Trophoblast cell (in vitro differentiated cells and primary cell): ENCODE measurements around the gene CYSLTR2.

Experiments
- DNase-seq, 2 donors: peaks; one replicate each; pipeline ENCODE4 v3.0.0-alpha.2; 2016
- H2AFZ ChIP-seq: 2 replicates; pipeline ENCODE4 v1.6.1; 2013; ENCODE audit warnings: low read length, moderate library complexity, mild to moderate bottlenecking; ENCODE audit not compliant: insufficient read depth, poor library complexity
- H2AK5ac ChIP-seq: 2 replicates; pipeline ENCODE4 v1.6.1; 2013; ENCODE audit warnings: mild to moderate bottlenecking, low read length
- H2BK120ac ChIP-seq: 2 replicates; pipeline ENCODE4 v1.6.1; 2013; ENCODE audit warnings: low read length, mild to moderate bottlenecking, moderate library complexity; ENCODE audit not compliant: insufficient read depth, poor library complexity
- H2BK12ac ChIP-seq: 2 replicates; pipeline ENCODE4 v1.6.1; 2013; ENCODE audit warnings: mild to moderate bottlenecking, low read length, moderate library complexity
- H2BK5ac ChIP-seq: 2 replicates; pipeline ENCODE4 v1.6.1; 2013; ENCODE audit warnings: low read length, low read depth, moderate library complexity, mild to moderate bottlenecking; ENCODE audit not compliant: poor library complexity
- H3K14ac ChIP-seq: 2 replicates; pipeline ENCODE4 v1.6.1; 2013; ENCODE audit warnings: mild to moderate bottlenecking, low read length
- H3K18ac ChIP-seq: 2 replicates; pipeline ENCODE4 v1.6.1; 2013; ENCODE audit warnings: mild to moderate bottlenecking, low read length
- H3K23ac ChIP-seq: 2 replicates; pipeline ENCODE4 v1.6.1; 2013; ENCODE audit warnings: low read length
- H3K27ac ChIP-seq: 2 replicates; pipeline ENCODE4 v1.5.1; 2013; ENCODE audit warnings: low read depth, mild to moderate bottlenecking, inconsistent platforms, low read length, moderate library complexity
- H3K27me3 ChIP-seq: 2 replicates; pipeline ENCODE4 v1.6.1; 2013; ENCODE audit warnings: inconsistent platforms, mild to moderate bottlenecking, low read length, moderate library complexity; ENCODE audit not compliant: insufficient read depth
- H3K36me3 ChIP-seq, 2 experiments: 1 replicate in 1 of 2; 2 replicates in 1 of 2; pipeline ENCODE4 v1.6.1; 2013; ENCODE audit warnings: low read length in 2 of 2, mild to moderate bottlenecking in 2 of 2, moderate library complexity in 1 of 2; ENCODE audit not compliant: insufficient read depth in 2 of 2, control insufficient read depth in 1 of 2
- H3K4ac ChIP-seq: 2 replicates; pipeline ENCODE4 v1.6.1; 2013; ENCODE audit warnings: low read depth, mild to moderate bottlenecking, low read length, moderate library complexity
- H3K4me1 ChIP-seq, 2 experiments: 1 replicate in 1 of 2; 2 replicates in 1 of 2; pipeline ENCODE4 v1.6.1; 2013; ENCODE audit warnings: low read length in 2 of 2, mild to moderate bottlenecking in 2 of 2, moderate library complexity in 1 of 2; ENCODE audit not compliant: insufficient read depth in 2 of 2, control insufficient read depth in 1 of 2
- H3K4me2 ChIP-seq: 2 replicates; pipeline ENCODE4 v1.6.1; 2013; ENCODE audit warnings: inconsistent platforms, mild to moderate bottlenecking, low read length, moderate library complexity
- H3K4me3 ChIP-seq: 2 replicates; pipeline ENCODE4 v1.5.1; 2013; ENCODE audit warnings: mild to moderate bottlenecking, low read depth, low read length, inconsistent platforms
- H3K79me1 ChIP-seq: one replicate; pipeline ENCODE4 v1.6.1; 2013; ENCODE audit warnings: low read length
- H3K79me2 ChIP-seq: 2 replicates; pipeline ENCODE4 v1.6.1; 2013; ENCODE audit warnings: low read length, mild to moderate bottlenecking; ENCODE audit not compliant: control insufficient read depth, insufficient read depth, poor library complexity
- H3K9ac ChIP-seq: 2 replicates; pipeline ENCODE4 v1.6.1; 2013; ENCODE audit warnings: mild to moderate bottlenecking, low read length
- H3K9me3 ChIP-seq: 2 replicates; pipeline ENCODE4 v1.6.1; 2013; ENCODE audit warnings: low read depth, mild to moderate bottlenecking, control low read depth, inconsistent platforms, low read length; ENCODE audit not compliant: insufficient read depth
- H4K12ac ChIP-seq: 2 replicates; pipeline ENCODE4 v1.6.1; 2013; ENCODE audit warnings: low read depth, mild to moderate bottlenecking, low read length, moderate library complexity
- H4K8ac ChIP-seq: 2 replicates; pipeline ENCODE4 v1.6.1; 2013; ENCODE audit warnings: low read depth, mild to moderate bottlenecking, low read length, moderate library complexity
- H4K91ac ChIP-seq: one replicate; pipeline ENCODE4 v1.6.1; 2013; ENCODE audit warnings: low read depth, mild to moderate bottlenecking, low read length, moderate library complexity
- WGBS: extraction: QIAGEN DNeasy Blood & Tissue Kit; methylation state at CpG from one replicate; pipeline ENCODE4 v1.1.7; 2013; ENCODE audit warnings: missing lambda C conversion rate; ENCODE audit not compliant: insufficient read length, insufficient coverage; ENCODE audit errors: extremely low coverage; 5-methylcytosine and 5-hydroxymethylcytosine counted together

CYSLTR2 gene

DNA sequence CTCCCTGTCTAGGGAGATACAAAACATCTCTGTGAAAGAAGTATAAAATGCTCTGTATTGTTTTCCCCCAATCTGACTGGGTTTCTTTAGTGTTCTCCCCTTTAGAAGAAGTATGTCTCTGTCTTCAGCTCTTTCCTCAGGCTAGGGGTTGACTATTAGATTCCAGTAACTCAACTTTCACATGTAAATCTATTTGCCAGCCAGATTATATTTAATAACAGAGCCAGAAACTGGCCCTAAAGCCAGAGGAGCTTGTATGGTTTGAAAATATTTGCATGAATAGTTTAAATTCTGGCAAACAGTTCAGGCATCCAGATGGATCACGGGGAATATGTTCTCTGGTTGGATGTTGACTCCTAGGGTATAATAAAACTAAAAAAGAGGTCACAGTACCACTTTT is 22.3 kb upstream of the CYSLTR2 start:
- Histone ChIP-seq H3K79me2 (no peaks in the 10 kb centered on the region), H3K27ac (no peak overlapping the region), H2AFZ (no peak overlapping the region), H3K36me3 (no peaks in the 10 kb centered on the region), H3K27me3 (no peaks in the 10 kb centered on the region), H3K4me1 (peaks cover 0 to 4% of the 10 kb centered on the region in 2 experiments), H3K4me3 (no peak overlapping the region), H3K9me3 (peaks cover 4% of the 10 kb centered on the region), H2BK120ac (no peak overlapping the region), H3K4me2 (no peak overlapping the region), H4K91ac (no peak overlapping the region), H3K9ac (no peak overlapping the region), H3K18ac (no peak overlapping the region), H3K23ac (no peak overlapping the region), H4K8ac (no peak overlapping the region), H4K12ac (no peak overlapping the region), H2BK5ac (no peak overlapping the region), H3K4ac (no peak overlapping the region), H3K79me1 (peaks cover 7% of the 10 kb centered on the region), H3K14ac (no peak overlapping the region), H2BK12ac (no peak overlapping the region), H2AK5ac (no peak overlapping the region)
- no peak for DNase-seq
- no CpG with 5 or more reads among the region's 1 CpG for WGBS

DNA sequence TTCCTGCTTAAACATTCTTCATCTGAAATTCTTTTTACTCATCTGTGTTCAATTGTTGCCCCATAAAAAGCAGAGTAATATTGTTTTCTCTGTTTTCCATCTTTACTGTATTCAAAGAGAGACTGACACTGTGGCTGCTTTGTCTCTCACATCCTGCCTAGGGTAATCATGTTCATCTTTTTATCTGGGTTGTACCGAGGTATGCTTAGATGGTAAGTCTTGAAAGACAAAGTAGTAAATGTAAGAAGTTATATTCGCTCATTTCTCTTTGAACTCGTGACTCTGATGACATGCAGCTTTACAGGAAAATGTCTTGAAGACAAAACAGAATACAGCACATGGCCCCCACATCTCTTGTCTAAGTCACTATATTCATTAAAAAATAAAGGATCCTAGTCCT is 20.0 kb upstream of the CYSLTR2 start:
- no CpG with 5 or more reads among the region's 3 CpGs for WGBS

DNA sequence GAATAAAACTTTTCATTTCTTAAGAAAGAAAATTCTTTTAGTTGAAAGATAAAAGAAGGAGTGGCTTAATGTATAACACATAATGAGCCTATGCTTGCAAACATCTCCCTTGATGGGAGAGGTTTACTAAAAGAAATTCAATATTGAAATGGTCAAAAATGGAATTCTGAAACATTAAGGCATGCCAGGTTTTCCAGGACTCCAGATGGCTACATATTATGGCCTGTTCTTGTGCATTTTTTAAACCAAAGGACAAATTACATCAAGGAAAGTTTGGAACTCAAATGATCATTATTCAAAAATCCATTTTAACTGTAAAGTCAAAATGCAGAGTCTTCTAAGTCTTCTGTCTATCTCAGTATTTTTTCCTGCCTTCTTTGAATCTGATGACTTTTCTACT is 19.1 kb upstream of the CYSLTR2 start:
- H4K8ac ChIP-seq: no peak overlapping the region
- H2BK5ac ChIP-seq: no peak overlapping the region
- no peak overlapping the region for H3K27ac ChIP-seq
- H3K18ac ChIP-seq: no peak overlapping the region
- H2BK12ac ChIP-seq: no peak overlapping the region
- H4K91ac ChIP-seq: no peak overlapping the region
- H3K79me2 ChIP-seq: no peaks in the 10 kb centered on the region
- H2AK5ac ChIP-seq: no peak overlapping the region
- peaks cover 2% of the 10 kb centered on the region for H3K9me3 ChIP-seq
- no peak overlapping the region for H3K14ac ChIP-seq
- H4K12ac ChIP-seq: no peak overlapping the region
- no peak overlapping the region for H3K4ac ChIP-seq
- no peak overlapping the region for H3K4me3 ChIP-seq
- H3K4me2 ChIP-seq: no peak overlapping the region
- no peak overlapping the region for H3K9ac ChIP-seq
- H2AFZ ChIP-seq: no peak overlapping the region
- H3K79me1 ChIP-seq: peaks cover 3% of the 10 kb centered on the region
- H3K36me3 ChIP-seq: no peaks in the 10 kb centered on the region
- H3K27me3 ChIP-seq: no peaks in the 10 kb centered on the region
- no peak overlapping the region for H3K23ac ChIP-seq
- peaks cover 0 to 2% of the 10 kb centered on the region in 2 experiments for H3K4me1 ChIP-seq
- no peak overlapping the region for H2BK120ac ChIP-seq
- DNase-seq: no peak

More for the DNA sequence above, 20.0 kb upstream of the CYSLTR2 start:
- no peak overlapping the region for H2BK120ac ChIP-seq
- no peak overlapping the region for H3K4me2 ChIP-seq
- no peak overlapping the region for H3K4me3 ChIP-seq
- no peak overlapping the region for H3K4ac ChIP-seq
- H2BK12ac ChIP-seq: no peak overlapping the region
- H2AK5ac ChIP-seq: no peak overlapping the region
- H3K79me1 ChIP-seq: peaks cover 3% of the 10 kb centered on the region
- peaks cover 2% of the 10 kb centered on the region for H3K9me3 ChIP-seq
- H2AFZ ChIP-seq: no peak overlapping the region
- H3K14ac ChIP-seq: no peak overlapping the region
- H4K8ac ChIP-seq: no peak overlapping the region
- H4K12ac ChIP-seq: no peak overlapping the region
- H2BK5ac ChIP-seq: no peak overlapping the region
- no peak overlapping the region for H3K18ac ChIP-seq
- no peak overlapping the region for H3K23ac ChIP-seq
- no peaks in the 10 kb centered on the region for H3K79me2 ChIP-seq
- no peak overlapping the region for H3K9ac ChIP-seq
- H3K27me3 ChIP-seq: no peaks in the 10 kb centered on the region
- H3K4me1 ChIP-seq: peaks cover 0 to 2% of the 10 kb centered on the region in 2 experiments
- DNase-seq: no peak
- H3K27ac ChIP-seq: no peak overlapping the region
- no peak overlapping the region for H4K91ac ChIP-seq
- H3K36me3 ChIP-seq: no peaks in the 10 kb centered on the region

DNA sequence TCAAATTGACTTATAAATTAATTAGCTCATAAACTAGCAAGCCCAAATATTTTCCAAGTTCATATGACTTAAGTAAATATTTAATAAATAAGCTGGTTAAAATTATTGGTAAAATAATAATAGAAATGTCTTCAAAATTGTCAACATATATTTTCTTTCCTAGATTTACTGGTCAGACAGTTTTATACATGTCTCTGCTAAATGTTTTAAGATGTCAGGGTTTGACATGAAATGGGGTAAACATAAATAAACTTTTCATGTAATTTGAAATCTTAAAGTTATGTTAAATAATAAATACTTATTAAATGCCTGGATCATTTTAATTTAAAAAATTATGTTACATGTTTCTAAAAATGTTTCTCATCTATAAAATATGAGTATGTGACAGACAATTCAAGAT is 18.3 kb upstream of the CYSLTR2 start:
- no peak overlapping the region for H3K9ac ChIP-seq
- H3K18ac ChIP-seq: no peak overlapping the region
- no peak overlapping the region for H2BK5ac ChIP-seq
- no peak overlapping the region for H2BK120ac ChIP-seq
- H4K8ac ChIP-seq: no peak overlapping the region
- H3K9me3 ChIP-seq: peaks cover 2% of the 10 kb centered on the region
- H3K79me2 ChIP-seq: no peaks in the 10 kb centered on the region
- H3K4me1 ChIP-seq: peaks cover 0 to 2% of the 10 kb centered on the region in 2 experiments
- H3K14ac ChIP-seq: no peak overlapping the region
- H3K36me3 ChIP-seq: no peaks in the 10 kb centered on the region
- H2AFZ ChIP-seq: no peak overlapping the region
- DNase-seq: no peak
- no peak overlapping the region for H3K4ac ChIP-seq
- no peaks in the 10 kb centered on the region for H3K27me3 ChIP-seq
- no peak overlapping the region for H3K4me2 ChIP-seq
- no peak overlapping the region for H3K27ac ChIP-seq
- H3K23ac ChIP-seq: no peak overlapping the region
- H4K91ac ChIP-seq: no peak overlapping the region
- H3K79me1 ChIP-seq: peaks cover 3% of the 10 kb centered on the region
- H3K4me3 ChIP-seq: no peak overlapping the region
- H2AK5ac ChIP-seq: no peak overlapping the region
- H2BK12ac ChIP-seq: no peak overlapping the region
- H4K12ac ChIP-seq: no peak overlapping the region

DNA sequence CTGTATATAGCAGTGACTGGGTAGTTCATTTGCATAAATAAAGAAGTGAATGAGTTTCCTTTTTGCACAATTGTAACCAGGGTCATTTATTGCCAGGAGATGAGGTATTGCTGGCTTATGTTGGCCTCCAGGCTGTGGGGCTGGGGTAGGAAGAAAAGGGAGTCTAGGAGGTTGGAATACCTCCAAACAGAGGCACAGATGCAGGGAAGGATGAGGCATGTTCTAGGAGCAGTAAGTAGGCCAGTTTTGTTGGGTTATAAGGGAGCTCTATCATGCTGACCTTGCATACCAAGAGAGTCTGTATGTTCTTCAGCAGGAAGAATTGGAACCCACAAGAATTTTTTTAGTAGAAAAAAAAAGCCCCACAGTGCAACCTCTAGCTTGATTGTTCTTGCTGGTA is 17.2 kb upstream of the CYSLTR2 start:
- H3K4ac ChIP-seq: no peak overlapping the region
- H3K14ac ChIP-seq: no peak overlapping the region
- no peak overlapping the region for H4K12ac ChIP-seq
- no peak overlapping the region for H2AFZ ChIP-seq
- H3K9me3 ChIP-seq: peaks cover 2% of the 10 kb centered on the region
- no peaks in the 10 kb centered on the region for H3K79me2 ChIP-seq
- no peaks in the 10 kb centered on the region for H3K27me3 ChIP-seq
- no peak overlapping the region for H2BK120ac ChIP-seq
- no peak overlapping the region for H3K4me2 ChIP-seq
- peaks cover 0 to 2% of the 10 kb centered on the region in 2 experiments for H3K4me1 ChIP-seq
- H2BK5ac ChIP-seq: no peak overlapping the region
- H3K27ac ChIP-seq: no peak overlapping the region
- H4K91ac ChIP-seq: no peak overlapping the region
- H2BK12ac ChIP-seq: no peak overlapping the region
- H2AK5ac ChIP-seq: no peak overlapping the region
- H3K23ac ChIP-seq: no peak overlapping the region
- no peak for DNase-seq
- H3K4me3 ChIP-seq: no peak overlapping the region
- H3K36me3 ChIP-seq: no peaks in the 10 kb centered on the region
- H3K79me1 ChIP-seq: no peaks in the 10 kb centered on the region
- no peak overlapping the region for H4K8ac ChIP-seq
- H3K9ac ChIP-seq: no peak overlapping the region
- H3K18ac ChIP-seq: no peak overlapping the region
